ENCODE results near the gene CUL4A. TPM values are rescaled to one million over a fixed set of nuclear protein-coding genes. Genes with fewer than 3 reads are reported as not detected.

The CUL4A gene
- total and polyA plus RNA-seq, 4 donors, result 19.7 to 69.8 (median 48.4) TPM

DNA sequence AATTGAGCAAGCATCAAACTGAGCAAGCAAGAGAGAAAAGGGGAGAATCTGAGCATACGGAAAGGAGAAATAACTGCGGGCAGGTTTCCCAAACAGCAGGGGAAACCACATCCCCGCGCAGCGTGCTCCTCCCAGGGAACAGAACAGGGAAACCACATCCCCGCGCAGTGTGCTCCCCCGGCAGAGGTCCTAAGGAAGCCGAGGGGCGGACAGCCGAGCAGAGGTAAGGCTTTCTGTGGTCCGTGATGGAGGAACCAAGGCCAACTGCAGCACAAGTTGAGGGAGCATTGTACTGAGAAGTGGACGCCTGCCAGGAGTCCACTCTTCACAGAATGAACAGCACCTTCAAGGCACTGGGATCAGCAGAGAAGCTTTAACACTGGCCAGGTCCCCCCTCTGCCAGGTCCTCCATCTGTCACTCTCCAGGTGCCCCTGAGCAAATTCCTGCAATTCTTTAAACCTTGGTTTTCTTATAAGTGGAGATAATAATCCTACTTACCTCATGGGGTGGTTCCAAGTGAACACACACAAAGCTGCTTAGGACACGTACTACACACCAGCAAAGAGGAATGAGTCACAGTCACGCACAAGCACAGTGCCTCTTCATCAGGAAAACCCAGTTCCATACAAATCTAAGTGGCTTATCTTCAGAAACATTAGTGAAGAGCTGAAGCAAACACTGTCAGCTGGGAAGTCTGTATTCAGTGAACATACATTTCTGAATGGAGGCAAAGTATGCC lies 64.6 kb downstream of the CUL4A start:
- H3K4me3 ChIP-seq (ENCODE audit: low read length in 2 of 2), result no peak overlapping the region
- intact Hi-C loops (cut with DNase I), result no loop called here
- no peaks in the 10 kb centered on the region for H3K27me3 ChIP-seq (ENCODE audit: control insufficient read depth in 1 of 2, insufficient read depth in 2 of 2, low read length in 1 of 2)
- no peak overlapping the region for H3K27ac ChIP-seq (ENCODE audit: low read depth in 1 of 2, low read length in 2 of 2)
- ATAC-seq (ENCODE audit: low FRiP score) (no peak), DNase-seq (no peak)
- no peaks in the 10 kb centered on the region for H3K4me1 ChIP-seq (ENCODE audit: control insufficient read depth in 1 of 2, insufficient read depth in 2 of 2, low read length in 2 of 2)
- 81 to 83% methylated on average over 15 of the region's 15 CpGs for WGBS, 2 donors
- no peaks in the 10 kb centered on the region for H3K36me3 ChIP-seq (ENCODE audit: control insufficient read depth in 1 of 2, insufficient read depth in 2 of 2, low read length in 1 of 2)
- H3K9me3 ChIP-seq (ENCODE audit: control insufficient read depth, low read length), result no peaks in the 10 kb centered on the region

DNA sequence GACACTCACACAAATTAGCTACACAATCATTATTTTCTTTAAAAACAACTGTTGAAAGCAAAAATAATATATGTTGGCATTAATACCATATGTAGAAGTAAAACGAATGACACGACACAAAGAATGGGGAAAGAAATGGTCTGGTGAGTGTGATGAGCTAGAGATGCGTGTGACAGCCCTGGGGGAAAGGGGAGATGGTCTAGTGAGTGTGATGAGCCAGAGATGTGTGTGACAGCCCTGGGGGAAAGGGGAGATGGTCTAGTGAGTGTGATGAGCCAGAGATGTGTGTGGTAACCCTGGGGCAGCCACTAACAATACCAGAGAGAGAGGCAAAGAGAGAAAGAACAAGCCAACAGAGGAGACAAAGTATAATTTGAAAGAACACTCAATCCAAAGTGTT lies 65.3 kb downstream of the CUL4A start:
- ATAC-seq (ENCODE audit: low FRiP score) (no peak), DNase-seq (no peak)
- intact Hi-C loops (cut with DNase I), result loop anchor here (5.0 kb wide), 2 partner anchors 118 to 178 kb away; partner anchors contain the start of gene ADPRHL1 (in 1 of the 2)
- H3K27me3 ChIP-seq (ENCODE audit: control insufficient read depth in 1 of 2, insufficient read depth in 2 of 2, low read length in 1 of 2), result no peaks in the 10 kb centered on the region
- H3K27ac ChIP-seq (ENCODE audit: low read depth in 1 of 2, low read length in 2 of 2), result no peak overlapping the region
- WGBS, 2 donors, result 31 to 35% methylated on average over 3 of the region's 3 CpGs
- H3K4me3 ChIP-seq (ENCODE audit: low read length in 2 of 2), result no peak overlapping the region
- H3K36me3 ChIP-seq (ENCODE audit: control insufficient read depth in 1 of 2, insufficient read depth in 2 of 2, low read length in 1 of 2), result no peaks in the 10 kb centered on the region
- H3K4me1 ChIP-seq (ENCODE audit: control insufficient read depth in 1 of 2, insufficient read depth in 2 of 2, low read length in 2 of 2), result no peaks in the 10 kb centered on the region
- H3K9me3 ChIP-seq (ENCODE audit: control insufficient read depth, low read length), result no peaks in the 10 kb centered on the region

DNA sequence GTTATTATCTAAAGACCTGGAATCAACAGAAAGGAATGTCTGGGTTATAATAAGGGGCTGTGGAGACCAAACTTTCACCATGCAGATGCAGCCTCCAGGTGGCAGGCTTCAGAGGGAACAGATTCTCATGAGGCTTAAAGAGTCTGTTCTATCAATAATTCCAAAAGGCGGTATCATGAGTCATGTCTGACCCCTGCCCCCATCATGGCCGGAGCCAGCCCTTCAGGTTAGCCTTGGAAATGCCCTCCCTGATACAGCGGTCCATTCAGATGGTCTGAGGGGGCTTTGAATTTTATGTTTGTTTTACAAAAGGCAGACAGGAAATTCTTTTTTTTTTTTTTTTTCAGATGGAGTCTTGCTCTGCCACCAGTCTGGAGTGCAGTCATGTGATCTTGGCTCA lies 66.0 kb downstream of the CUL4A start:
- peak; percentile 36 for ATAC-seq (ENCODE audit: low FRiP score)
- Histone ChIP-seq H3K4me1 (ENCODE audit: control insufficient read depth in 1 of 2, insufficient read depth in 2 of 2, low read length in 2 of 2) (no peaks in the 10 kb centered on the region), H3K4me3 (ENCODE audit: low read length in 2 of 2) (no peak overlapping the region), H3K27me3 (ENCODE audit: control insufficient read depth in 1 of 2, insufficient read depth in 2 of 2, low read length in 1 of 2) (no peaks in the 10 kb centered on the region), H3K9me3 (ENCODE audit: control insufficient read depth, low read length) (no peaks in the 10 kb centered on the region), H3K36me3 (ENCODE audit: control insufficient read depth in 1 of 2, insufficient read depth in 2 of 2, low read length in 1 of 2) (no peaks in the 10 kb centered on the region), H3K27ac (ENCODE audit: low read depth in 1 of 2, low read length in 2 of 2) (no peak overlapping the region)
- WGBS, 2 donors, result 8 to 13% methylated on average over 3 of the region's 3 CpGs
- no peak for DNase-seq
- intact Hi-C loops (cut with DNase I), result loop anchor here (5.0 kb wide), 2 partner anchors 117 to 177 kb away; partner anchors contain the start of gene ADPRHL1 (in 1 of the 2)

DNA sequence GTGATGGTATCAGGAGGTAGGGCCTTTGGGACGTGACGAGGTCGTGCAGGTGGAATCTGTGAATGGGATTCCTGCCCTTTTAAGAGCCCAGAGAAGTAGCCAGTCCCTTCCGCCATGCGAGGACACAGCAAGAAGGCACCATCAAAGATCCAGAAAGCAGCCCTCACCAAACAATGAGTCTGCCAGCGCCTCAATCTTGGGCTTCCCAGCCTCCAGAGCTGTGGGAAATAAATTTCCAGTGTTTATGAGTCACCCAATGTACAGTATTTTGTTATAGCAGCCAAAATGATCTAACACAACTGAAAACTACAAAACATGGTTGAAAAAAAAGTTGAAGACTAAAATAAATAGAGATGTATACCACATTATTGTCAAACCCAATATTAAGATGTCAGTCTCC lies 70.7 kb downstream of the CUL4A start:
- no peaks in the 10 kb centered on the region for H3K27me3 ChIP-seq (ENCODE audit: control insufficient read depth in 1 of 2, insufficient read depth in 2 of 2, low read length in 1 of 2)
- H3K27ac ChIP-seq (ENCODE audit: low read depth in 1 of 2, low read length in 2 of 2), result no peak overlapping the region
- H3K9me3 ChIP-seq (ENCODE audit: control insufficient read depth, low read length), result no peaks in the 10 kb centered on the region
- 84 to 89% methylated on average over 6 of the region's 6 CpGs for WGBS, 2 donors
- no peaks in the 10 kb centered on the region for H3K4me1 ChIP-seq (ENCODE audit: control insufficient read depth in 1 of 2, insufficient read depth in 2 of 2, low read length in 2 of 2)
- H3K4me3 ChIP-seq (ENCODE audit: low read length in 2 of 2), result no peak overlapping the region
- H3K36me3 ChIP-seq (ENCODE audit: control insufficient read depth in 1 of 2, insufficient read depth in 2 of 2, low read length in 1 of 2), result no peaks in the 10 kb centered on the region
- intact Hi-C loops (cut with DNase I), result no loop called here
- no peak for DNase-seq
- ATAC-seq (ENCODE audit: low FRiP score), result no peak

DNA sequence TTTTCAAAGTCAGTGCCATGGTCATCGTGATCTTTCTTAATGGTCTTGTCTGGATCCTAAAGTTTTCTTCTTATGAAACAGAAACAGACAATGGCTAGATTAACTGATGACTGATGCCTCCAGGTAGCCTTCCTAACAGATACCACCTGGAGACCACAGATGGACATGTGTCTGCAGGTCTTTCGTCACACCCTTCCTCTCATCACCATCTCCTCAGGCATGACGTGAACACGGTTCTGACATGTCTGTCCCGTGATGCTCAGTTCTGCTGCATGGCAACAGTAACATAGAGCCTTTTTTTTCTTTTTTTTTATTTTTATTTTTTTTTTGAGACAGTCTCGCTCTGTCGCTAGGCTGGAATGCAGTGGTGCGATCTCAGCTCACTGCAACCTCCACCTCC lies 74.5 kb downstream of the CUL4A start:
- intact Hi-C loops (cut with DNase I), result no loop called here

DNA sequence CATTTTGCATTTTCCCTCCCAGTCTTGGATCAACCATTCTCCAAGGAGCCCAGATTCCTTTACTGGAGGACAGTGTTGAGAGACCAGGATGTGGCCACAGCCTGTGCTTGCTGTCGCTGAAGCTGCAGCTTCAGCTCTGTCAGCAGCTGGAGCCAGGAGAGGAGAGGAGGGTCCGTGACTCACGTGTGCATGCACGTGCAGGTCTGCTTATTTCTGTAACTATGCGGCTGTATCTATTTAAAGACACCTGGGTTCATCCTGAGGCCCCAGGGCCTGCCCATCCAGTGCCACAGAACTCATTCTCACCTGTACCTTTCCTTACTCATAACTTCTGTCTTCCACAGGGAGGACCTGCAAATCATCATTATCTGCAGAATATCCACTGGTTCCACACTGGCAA lies 79.5 kb downstream of the CUL4A start:
- H3K4me3 ChIP-seq (ENCODE audit: low read length in 2 of 2), result no peak overlapping the region
- intact Hi-C loops (cut with DNase I), result no loop called here
- no peaks in the 10 kb centered on the region for H3K9me3 ChIP-seq (ENCODE audit: control insufficient read depth, low read length)
- 56 to 59% methylated on average over 5 of the region's 5 CpGs for WGBS, 2 donors
- H3K4me1 ChIP-seq (ENCODE audit: control insufficient read depth in 1 of 2, insufficient read depth in 2 of 2, low read length in 2 of 2), result no peaks in the 10 kb centered on the region
- no peak overlapping the region for H3K27ac ChIP-seq (ENCODE audit: low read depth in 1 of 2, low read length in 2 of 2)
- H3K27me3 ChIP-seq (ENCODE audit: control insufficient read depth in 1 of 2, insufficient read depth in 2 of 2, low read length in 1 of 2), result no peaks in the 10 kb centered on the region
- DNase-seq (no peak), ATAC-seq (ENCODE audit: low FRiP score) (no peak)
- H3K36me3 ChIP-seq (ENCODE audit: control insufficient read depth in 1 of 2, insufficient read depth in 2 of 2, low read length in 1 of 2), result no peaks in the 10 kb centered on the region

More for the DNA sequence above, 74.5 kb downstream of the CUL4A start:
- no peak overlapping the region for H3K4me3 ChIP-seq (ENCODE audit: low read length in 2 of 2)
- H3K9me3 ChIP-seq (ENCODE audit: control insufficient read depth, low read length), result no peaks in the 10 kb centered on the region
- no peaks in the 10 kb centered on the region for H3K36me3 ChIP-seq (ENCODE audit: control insufficient read depth in 1 of 2, insufficient read depth in 2 of 2, low read length in 1 of 2)
- no peak overlapping the region for H3K27ac ChIP-seq (ENCODE audit: low read depth in 1 of 2, low read length in 2 of 2)
- ATAC-seq (ENCODE audit: low FRiP score) (no peak), DNase-seq (no peak)
- H3K27me3 ChIP-seq (ENCODE audit: control insufficient read depth in 1 of 2, insufficient read depth in 2 of 2, low read length in 1 of 2), result no peaks in the 10 kb centered on the region
- no peaks in the 10 kb centered on the region for H3K4me1 ChIP-seq (ENCODE audit: control insufficient read depth in 1 of 2, insufficient read depth in 2 of 2, low read length in 2 of 2)
- 72 to 77% methylated on average over 8 of the region's 8 CpGs for WGBS, 2 donors

DNA sequence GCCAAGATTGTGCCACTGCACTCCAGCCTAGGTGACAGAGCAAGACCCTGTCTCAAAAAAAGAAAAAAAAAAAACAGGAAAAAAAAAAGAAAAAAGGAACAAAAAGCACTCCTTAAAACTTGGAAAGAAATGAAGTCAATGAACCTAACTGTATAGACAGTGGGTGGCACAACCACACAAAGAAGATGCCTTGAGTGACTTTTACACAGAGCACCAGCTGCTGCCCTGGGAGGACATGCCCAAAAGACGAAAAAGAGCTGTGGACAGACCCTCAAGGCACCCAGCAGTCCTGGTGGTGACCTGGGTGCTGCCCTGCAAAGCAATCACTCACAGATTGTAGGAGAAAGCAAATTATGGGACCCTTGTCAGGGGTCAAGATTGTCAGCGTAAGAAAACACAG lies 81.7 kb downstream of the CUL4A start:
- ATAC-seq (ENCODE audit: low FRiP score), result no peak
- H3K9me3 ChIP-seq (ENCODE audit: control insufficient read depth, low read length), result no peaks in the 10 kb centered on the region
- 57 to 58% methylated on average over 2 of the region's 2 CpGs for WGBS, 2 donors
- H3K36me3 ChIP-seq (ENCODE audit: control insufficient read depth in 1 of 2, insufficient read depth in 2 of 2, low read length in 1 of 2), result no peaks in the 10 kb centered on the region
- H3K4me3 ChIP-seq (ENCODE audit: low read length in 2 of 2), result no peak overlapping the region
- H3K27me3 ChIP-seq (ENCODE audit: control insufficient read depth in 1 of 2, insufficient read depth in 2 of 2, low read length in 1 of 2), result no peaks in the 10 kb centered on the region
- no peak for DNase-seq
- intact Hi-C loops (cut with DNase I), result no loop called here
- no peaks in the 10 kb centered on the region for H3K4me1 ChIP-seq (ENCODE audit: control insufficient read depth in 1 of 2, insufficient read depth in 2 of 2, low read length in 2 of 2)
- H3K27ac ChIP-seq (ENCODE audit: low read depth in 1 of 2, low read length in 2 of 2), result no peak overlapping the region

DNA sequence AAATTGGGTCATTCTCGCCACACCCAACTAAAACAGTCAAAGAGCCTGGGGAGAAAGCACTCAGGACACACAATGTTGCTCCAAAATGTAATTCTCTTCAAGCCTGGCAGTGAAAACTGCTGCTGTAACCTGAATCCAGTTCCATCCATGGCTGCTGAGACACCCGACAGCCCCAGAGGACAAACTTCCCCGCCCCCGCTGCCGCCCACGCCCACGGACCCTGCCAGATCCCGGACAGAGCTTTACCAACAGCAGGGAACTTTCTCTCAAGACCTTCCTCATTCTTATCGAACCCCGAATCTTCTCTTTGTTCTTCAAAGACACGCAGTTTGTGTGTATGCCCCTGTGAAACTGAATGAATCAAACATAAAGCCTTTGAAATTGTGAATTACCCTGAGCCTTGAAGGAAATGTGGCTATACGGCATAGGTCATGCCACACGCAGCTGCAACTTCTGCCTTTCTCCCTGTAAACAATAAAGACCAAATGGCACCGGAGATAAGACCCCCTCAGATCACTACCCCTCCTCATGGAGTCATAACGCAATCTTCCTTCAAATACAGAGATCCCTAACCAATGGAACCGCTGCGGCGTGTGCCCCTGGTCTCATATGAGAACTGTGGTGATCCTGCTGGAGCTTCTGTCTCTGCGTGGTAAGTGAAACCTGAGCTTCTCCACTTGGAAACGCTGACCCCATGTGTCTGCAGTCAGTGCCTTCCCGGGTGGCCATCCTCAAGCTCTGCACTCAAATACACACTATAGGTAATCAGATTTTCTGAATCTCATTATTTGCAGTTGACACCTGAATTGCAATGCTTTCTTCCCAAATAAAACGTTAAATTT lies 82.8 kb downstream of the CUL4A start:
- Histone ChIP-seq H3K27me3 (ENCODE audit: control insufficient read depth in 1 of 2, insufficient read depth in 2 of 2, low read length in 1 of 2) (no peaks in the 10 kb centered on the region), H3K4me3 (ENCODE audit: low read length in 2 of 2) (no peak overlapping the region), H3K4me1 (ENCODE audit: control insufficient read depth in 1 of 2, insufficient read depth in 2 of 2, low read length in 2 of 2) (no peaks in the 10 kb centered on the region), H3K36me3 (ENCODE audit: control insufficient read depth in 1 of 2, insufficient read depth in 2 of 2, low read length in 1 of 2) (no peaks in the 10 kb centered on the region), H3K9me3 (ENCODE audit: control insufficient read depth, low read length) (no peaks in the 10 kb centered on the region), H3K27ac (ENCODE audit: low read depth in 1 of 2, low read length in 2 of 2) (no peak overlapping the region)
- ATAC-seq (ENCODE audit: low FRiP score) (no peak), DNase-seq (peak; percentile 56 to 87)
- intact Hi-C loops (cut with DNase I), result no loop called here
- 14 to 16% methylated on average over 22 of the region's 22 CpGs for WGBS, 2 donors

DNA sequence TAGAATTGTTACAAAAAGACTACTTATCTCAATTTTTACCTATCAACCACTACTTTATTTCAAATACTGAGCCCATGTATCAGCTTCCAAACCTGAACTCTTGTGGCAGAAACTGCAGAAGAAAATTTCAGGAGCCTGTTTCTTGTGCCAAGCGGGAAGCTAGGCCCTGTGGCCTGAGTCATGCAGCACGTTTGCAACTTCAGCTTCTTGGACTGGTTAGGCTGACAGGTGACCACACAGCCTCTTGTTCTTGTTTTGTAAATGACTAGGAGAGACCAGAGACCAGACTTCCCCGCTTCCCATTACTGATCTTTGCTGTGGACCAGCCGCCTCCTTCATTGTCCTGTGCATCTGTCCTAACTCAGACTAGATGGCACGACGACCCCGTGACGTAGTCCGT lies 84.3 kb downstream of the CUL4A start:
- no peak for ATAC-seq (ENCODE audit: low FRiP score)
- H3K9me3 ChIP-seq (ENCODE audit: control insufficient read depth, low read length), result no peaks in the 10 kb centered on the region
- DNase-seq, result no peak
- intact Hi-C loops (cut with DNase I), result no loop called here
- no peaks in the 10 kb centered on the region for H3K27me3 ChIP-seq (ENCODE audit: control insufficient read depth in 1 of 2, insufficient read depth in 2 of 2, low read length in 1 of 2)
- WGBS, 2 donors, result 75 to 76% methylated on average over 9 of the region's 9 CpGs
- H3K4me3 ChIP-seq (ENCODE audit: low read length in 2 of 2), result no peak overlapping the region
- no peak overlapping the region for H3K27ac ChIP-seq (ENCODE audit: low read depth in 1 of 2, low read length in 2 of 2)
- no peaks in the 10 kb centered on the region for H3K4me1 ChIP-seq (ENCODE audit: control insufficient read depth in 1 of 2, insufficient read depth in 2 of 2, low read length in 2 of 2)
- H3K36me3 ChIP-seq (ENCODE audit: control insufficient read depth in 1 of 2, insufficient read depth in 2 of 2, low read length in 1 of 2), result no peaks in the 10 kb centered on the region
